ENCODE results near the gene C1orf159.

- TF ChIP-seq POLR2A (IDR thresholded peaks at IDR 0.05; ENCODE audit: low read length), result no peak
- no peak for TF ChIP-seq GATA1 (IDR thresholded peaks at IDR 0.05; ENCODE audit: low read depth, low read length)
These were observed 1.6 kb upstream of the C1orf159 start for GRCh38 chr1:1117469-1117831.

All from erythroblast (primary cell).